HEK293 (cell line): ENCODE measurements around the gene USP3.

Experiments
- BCL11B ChIP-seq: fragments of 450-650 bp; formaldehyde crosslinking; IDR thresholded peaks from 2 replicates; pipeline ENCODE4 v1.5.1; 2016; ENCODE audit warnings: low read depth, missing biosample characterization, missing genetic modification characterization
- CTCF ChIP-seq: fragments of 450-650 bp; formaldehyde crosslinking; IDR thresholded peaks from 2 replicates; pipeline ENCODE4 v1.5.1; 2016; ENCODE audit warnings: missing biosample characterization, missing genetic modification characterization
- KLF9 ChIP-seq: fragments of 450-650 bp; formaldehyde crosslinking; IDR thresholded peaks from 2 replicates; pipeline ENCODE4 v1.5.1; 2016; ENCODE audit warnings: missing biosample characterization, missing genetic modification characterization, low read depth
- REPIN1 ChIP-seq: fragments of 450-650 bp; formaldehyde crosslinking; IDR thresholded peaks from 2 replicates; pipeline ENCODE4 v1.5.1; 2017; ENCODE audit warnings: missing biosample characterization, missing genetic modification characterization, low read depth
- REST ChIP-seq: fragments of 450-650 bp; formaldehyde crosslinking; IDR thresholded peaks from 2 replicates; pipeline ENCODE4 v1.5.1; 2016; ENCODE audit warnings: missing biosample characterization, missing genetic modification characterization
- TCF7L2 ChIP-seq: IDR thresholded peaks from 2 replicates; pipeline ENCODE4 v1.6.1; 2011; ENCODE audit warnings: low read depth, mild to moderate bottlenecking, inconsistent platforms, low read length, moderate library complexity, borderline replicate concordance
- YY1 ChIP-seq: fragments of 450-650 bp; formaldehyde crosslinking; IDR thresholded peaks from 2 replicates; pipeline ENCODE4 v1.5.1; 2018; ENCODE audit warnings: missing biosample characterization, missing genetic modification characterization
- ZNF175 ChIP-seq: fragments of 450-650 bp; formaldehyde crosslinking; IDR thresholded peaks from 2 replicates; pipeline ENCODE4 v1.5.1; 2016; ENCODE audit warnings: missing biosample characterization, missing genetic modification characterization
- ZNF335 ChIP-seq: fragments of 450-650 bp; formaldehyde crosslinking; conservative IDR thresholded peaks from 2 replicates; pipeline ENCODE4 v1.5.1; 2016; ENCODE audit warnings: missing biosample characterization, missing genetic modification characterization
- ZNF362 ChIP-seq: fragments of 450-650 bp; formaldehyde crosslinking; IDR thresholded peaks from 2 replicates; pipeline ENCODE4 v1.5.1; 2016; ENCODE audit warnings: missing biosample characterization, missing genetic modification characterization
- ZNF398 ChIP-seq: fragments of 450-650 bp; formaldehyde crosslinking; IDR thresholded peaks from 2 replicates; pipeline ENCODE4 v1.5.1; 2017; ENCODE audit warnings: missing biosample characterization, missing genetic modification characterization
- ZNF501 ChIP-seq: fragments of 450-650 bp; formaldehyde crosslinking; IDR thresholded peaks from 2 replicates; pipeline ENCODE4 v1.5.1; 2016; ENCODE audit warnings: missing biosample characterization, missing genetic modification characterization
- ZNF658 ChIP-seq: fragments of 450-650 bp; formaldehyde crosslinking; IDR thresholded peaks from 2 replicates; pipeline ENCODE4; 2016; ENCODE audit warnings: missing biosample characterization, missing genetic modification characterization
- ZSCAN18 ChIP-seq: fragments of 450-650 bp; formaldehyde crosslinking; IDR thresholded peaks from 2 replicates; pipeline ENCODE4 v1.5.1; 2016; ENCODE audit warnings: missing biosample characterization, missing genetic modification characterization

GRCh38 chr15:63599401-63600000 lies 95.1 kb downstream of the USP3 start:
- TF ChIP-seq ZSCAN18 (tag by site-specific recombination) (no peak), CTCF (tag by site-specific recombination) (peak; percentile 34; the same call in 1 of the 2 replicates), ZNF175 (tag by site-specific recombination) (no peak), ZNF362 (tag by site-specific recombination) (no peak), YY1 (tag by site-specific recombination) (no peak), ZNF335 (tag by site-specific recombination) (peak; percentile 74), ZNF658 (tag by site-specific recombination) (no peak), ZNF501 (no peak), TCF7L2 (no peak), REST (tag by site-specific recombination) (no peak), ZNF398 (tag by site-specific recombination) (no peak), REPIN1 (tag by site-specific recombination) (no peak), BCL11B (tag by site-specific recombination) (no peak), KLF9 (no peak)
